Breast epithelium (tissue), 3 donors: Measurements from ENCODE around the gene RNF166.

Experiments used
- CTCF ChIP-seq, 3 donors: fragments of 450-650 bp; IDR thresholded peaks; one replicate each; pipeline ENCODE4 v1.5.1; 2016 to 2017; ENCODE audit warnings: antibody characterized with exemption in 3 of 3, mild to moderate bottlenecking in 3 of 3, moderate library complexity in 3 of 3
- POLR2A ChIP-seq: fragments of 450-650 bp; IDR thresholded peaks from one replicate; pipeline ENCODE4 v1.6.1; 2016; ENCODE audit warnings: antibody characterized with exemption, mild to moderate bottlenecking, moderate library complexity
- POLR2AphosphoS5 ChIP-seq, 3 donors: sonication (generic); formaldehyde crosslinking; IDR thresholded peaks; one replicate each; pipeline ENCODE4 v1.6.1; 2017; ENCODE audit warnings: antibody characterized with exemption in 3 of 3

GRCh38 chr16:88652762-88653063 is 53.5 kb downstream of the RNF166 start:
- TF ChIP-seq CTCF (IDR thresholded peaks at IDR 0.05) = no peak
- no peak for TF ChIP-seq POLR2A
- no peak for TF ChIP-seq POLR2AphosphoS5 (IDR thresholded peaks at IDR 0.05)
